ENCODE data around the gene NTNG1. TPM values are rescaled to one million over a fixed set of nuclear protein-coding genes. Genes with fewer than 3 reads are reported as not detected.
A peak's percentile ranks its signal among the peaks of the same experiment; 100 is the strongest.

The NTNG1 gene
- total and polyA plus RNA-seq, 9 donors = 10.9 to 21.3 (median 13.8) TPM

GRCh38 chr1:107454791-107455190 lies 314.0 kb downstream of the NTNG1 start:
- no peaks in the 10 kb centered on the region for H3K27me3 ChIP-seq (ENCODE audit: control insufficient read depth, insufficient read depth, low read length)
- no peaks in the 10 kb centered on the region for H3K9me3 ChIP-seq (replicated peaks; ENCODE audit: control insufficient read depth, low read depth, low read length)
- H3K4me3 ChIP-seq (ENCODE audit: low read length) = no peak overlapping the region
- WGBS (ENCODE audit: insufficient coverage) = no CpG with 5 or more reads among the region's 4 CpGs
- no peaks in the 10 kb centered on the region for H3K36me3 ChIP-seq (ENCODE audit: control insufficient read depth, insufficient read depth, low read length)
- H3K27ac ChIP-seq (ENCODE audit: low read length) = no peak overlapping the region
- DNase-seq = no peak
- H3K4me1 ChIP-seq (ENCODE audit: control insufficient read depth, insufficient read depth, low read length) = peaks cover 2% of the 10 kb centered on the region

GRCh38 chr1:107457989-107458388 lies 317.1 kb downstream of the NTNG1 start:
- peak; percentile 57 for DNase-seq
- no peaks in the 10 kb centered on the region for H3K36me3 ChIP-seq (ENCODE audit: control insufficient read depth, insufficient read depth, low read length)
- H3K27ac ChIP-seq (ENCODE audit: low read length) = no peak overlapping the region
- WGBS (ENCODE audit: insufficient coverage) = no CpG with 5 or more reads among the region's 3 CpGs
- no peak overlapping the region for H3K4me3 ChIP-seq (ENCODE audit: low read length)
- no peaks in the 10 kb centered on the region for H3K27me3 ChIP-seq (ENCODE audit: control insufficient read depth, insufficient read depth, low read length)
- no peaks in the 10 kb centered on the region for H3K9me3 ChIP-seq (replicated peaks; ENCODE audit: control insufficient read depth, low read depth, low read length)
- H3K4me1 ChIP-seq (ENCODE audit: control insufficient read depth, insufficient read depth, low read length) = peaks cover 2% of the 10 kb centered on the region

GRCh38 chr1:107459204-107459904 lies 318.5 kb downstream of the NTNG1 start:
- peaks cover 2% of the 10 kb centered on the region for H3K4me1 ChIP-seq (ENCODE audit: control insufficient read depth, insufficient read depth, low read length)
- H3K27me3 ChIP-seq (ENCODE audit: control insufficient read depth, insufficient read depth, low read length) = no peaks in the 10 kb centered on the region
- peak; percentile 37 for DNase-seq
- WGBS (ENCODE audit: insufficient coverage) = no CpG with 5 or more reads among the region's 4 CpGs
- H3K36me3 ChIP-seq (ENCODE audit: control insufficient read depth, insufficient read depth, low read length) = no peaks in the 10 kb centered on the region
- H3K9me3 ChIP-seq (replicated peaks; ENCODE audit: control insufficient read depth, low read depth, low read length) = no peaks in the 10 kb centered on the region
- H3K4me3 ChIP-seq (ENCODE audit: low read length) = no peak overlapping the region
- no peak overlapping the region for H3K27ac ChIP-seq (ENCODE audit: low read length)

GRCh38 chr1:107460035-107460434 lies 319.2 kb downstream of the NTNG1 start:
- 73% methylated on average over 7 of the region's 8 CpGs for WGBS (ENCODE audit: insufficient coverage)
- Histone ChIP-seq H3K27me3 (ENCODE audit: control insufficient read depth, insufficient read depth, low read length) (no peaks in the 10 kb centered on the region), H3K36me3 (ENCODE audit: control insufficient read depth, insufficient read depth, low read length) (no peaks in the 10 kb centered on the region), H3K27ac (ENCODE audit: low read length) (no peak overlapping the region), H3K9me3 (replicated peaks; ENCODE audit: control insufficient read depth, low read depth, low read length) (no peaks in the 10 kb centered on the region), H3K4me1 (ENCODE audit: control insufficient read depth, insufficient read depth, low read length) (peaks cover 2% of the 10 kb centered on the region), H3K4me3 (ENCODE audit: low read length) (no peak overlapping the region)
- DNase-seq = no peak

GRCh38 chr1:107464827-107465226 lies 324.0 kb downstream of the NTNG1 start:
- H3K36me3 ChIP-seq (ENCODE audit: control insufficient read depth, insufficient read depth, low read length) = no peaks in the 10 kb centered on the region
- DNase-seq = no peak
- no peaks in the 10 kb centered on the region for H3K27me3 ChIP-seq (ENCODE audit: control insufficient read depth, insufficient read depth, low read length)
- H3K4me1 ChIP-seq (ENCODE audit: control insufficient read depth, insufficient read depth, low read length) = no peaks in the 10 kb centered on the region
- 100% methylated on average over 1 of the region's 4 CpGs for WGBS (ENCODE audit: insufficient coverage)
- H3K9me3 ChIP-seq (replicated peaks; ENCODE audit: control insufficient read depth, low read depth, low read length) = no peaks in the 10 kb centered on the region
- H3K27ac ChIP-seq (ENCODE audit: low read length) = no peak overlapping the region
- no peak overlapping the region for H3K4me3 ChIP-seq (ENCODE audit: low read length)

GRCh38 chr1:107467286-107467685 lies 326.4 kb downstream of the NTNG1 start:
- no peaks in the 10 kb centered on the region for H3K4me1 ChIP-seq (ENCODE audit: control insufficient read depth, insufficient read depth, low read length)
- no peak overlapping the region for H3K4me3 ChIP-seq (ENCODE audit: low read length)
- no peak for DNase-seq
- WGBS (ENCODE audit: insufficient coverage) = no CpG with 5 or more reads among the region's 1 CpG
- H3K27me3 ChIP-seq (ENCODE audit: control insufficient read depth, insufficient read depth, low read length) = no peaks in the 10 kb centered on the region
- no peaks in the 10 kb centered on the region for H3K9me3 ChIP-seq (replicated peaks; ENCODE audit: control insufficient read depth, low read depth, low read length)
- H3K36me3 ChIP-seq (ENCODE audit: control insufficient read depth, insufficient read depth, low read length) = no peaks in the 10 kb centered on the region
- no peak overlapping the region for H3K27ac ChIP-seq (ENCODE audit: low read length)

GRCh38 chr1:107467811-107468210 lies 327.0 kb downstream of the NTNG1 start:
- Histone ChIP-seq H3K4me1 (ENCODE audit: control insufficient read depth, insufficient read depth, low read length) (no peaks in the 10 kb centered on the region), H3K27me3 (ENCODE audit: control insufficient read depth, insufficient read depth, low read length) (no peaks in the 10 kb centered on the region), H3K9me3 (replicated peaks; ENCODE audit: control insufficient read depth, low read depth, low read length) (no peaks in the 10 kb centered on the region), H3K36me3 (ENCODE audit: control insufficient read depth, insufficient read depth, low read length) (no peaks in the 10 kb centered on the region), H3K27ac (ENCODE audit: low read length) (no peak overlapping the region), H3K4me3 (ENCODE audit: low read length) (no peak overlapping the region)
- no peak for DNase-seq
- WGBS (ENCODE audit: insufficient coverage) = no CpG with 5 or more reads among the region's 3 CpGs

- no peak for DNase-seq
- no peaks in the 10 kb centered on the region for H3K36me3 ChIP-seq (ENCODE audit: control insufficient read depth, insufficient read depth, low read length)
- WGBS (ENCODE audit: insufficient coverage) = no CpG with 5 or more reads among the region's 2 CpGs
- H3K27me3 ChIP-seq (ENCODE audit: control insufficient read depth, insufficient read depth, low read length) = no peaks in the 10 kb centered on the region
- no peak overlapping the region for H3K4me3 ChIP-seq (ENCODE audit: low read length)
- no peak overlapping the region for H3K27ac ChIP-seq (ENCODE audit: low read length)
- H3K9me3 ChIP-seq (replicated peaks; ENCODE audit: control insufficient read depth, low read depth, low read length) = no peaks in the 10 kb centered on the region
- no peaks in the 10 kb centered on the region for H3K4me1 ChIP-seq (ENCODE audit: control insufficient read depth, insufficient read depth, low read length)
These were observed 332.2 kb downstream of the NTNG1 start for GRCh38 chr1:107473065-107473464.

- Histone ChIP-seq H3K9me3 (replicated peaks; ENCODE audit: control insufficient read depth, low read depth, low read length) (no peaks in the 10 kb centered on the region), H3K4me1 (ENCODE audit: control insufficient read depth, insufficient read depth, low read length) (no peaks in the 10 kb centered on the region), H3K27ac (ENCODE audit: low read length) (no peak overlapping the region), H3K4me3 (ENCODE audit: low read length) (no peak overlapping the region), H3K36me3 (ENCODE audit: control insufficient read depth, insufficient read depth, low read length) (no peaks in the 10 kb centered on the region), H3K27me3 (ENCODE audit: control insufficient read depth, insufficient read depth, low read length) (peaks cover 2% of the 10 kb centered on the region)
- WGBS (ENCODE audit: insufficient coverage) = 60% methylated on average over 1 of the region's 1 CpG
- DNase-seq = no peak
These were observed 334.2 kb downstream of the NTNG1 start for GRCh38 chr1:107474877-107475612.

GRCh38 chr1:107477233-107477632 lies 336.4 kb downstream of the NTNG1 start:
- no CpG with 5 or more reads among the region's 2 CpGs for WGBS (ENCODE audit: insufficient coverage)

More at GRCh38 chr1:107477233-107477632, 336.4 kb downstream of the NTNG1 start:
- H3K36me3 ChIP-seq (ENCODE audit: control insufficient read depth, insufficient read depth, low read length) = no peaks in the 10 kb centered on the region
- H3K9me3 ChIP-seq (replicated peaks; ENCODE audit: control insufficient read depth, low read depth, low read length) = no peaks in the 10 kb centered on the region
- no peak for DNase-seq
- peaks cover 8% of the 10 kb centered on the region for H3K4me1 ChIP-seq (ENCODE audit: control insufficient read depth, insufficient read depth, low read length)
- no peak overlapping the region for H3K27ac ChIP-seq (ENCODE audit: low read length)
- no peak overlapping the region for H3K4me3 ChIP-seq (ENCODE audit: low read length)
- peaks cover 2% of the 10 kb centered on the region for H3K27me3 ChIP-seq (ENCODE audit: control insufficient read depth, insufficient read depth, low read length)
